Subcutaneous adipose tissue (tissue), 4 donors: ENCODE data around the gene GMDS. TPM values are rescaled to one million over a fixed set of nuclear protein-coding genes. Genes with fewer than 3 reads are reported as not detected.

Experiments
- total RNA-seq, 4 donors: library from RNA; depleted of rRNA; stranded (reverse); fragments of >200 nt; gene quantifications; one replicate each; pipeline ENCODE4 v1.1.0, GENCODE V29; 2016
- TF ChIP-seq, protein P1 (sequence below): fragments of 450-650 bp; IDR thresholded peaks from one replicate; pipeline ENCODE4 v1.5.1; 2016; ENCODE audit warnings: low read depth, mild to moderate bottlenecking, control low read depth, antibody characterized with exemption, moderate library complexity

GMDS gene
- total RNA-seq, 4 donors from 2014 or later = 10.1 to 17.3 (median 13.9) TPM

DNA sequence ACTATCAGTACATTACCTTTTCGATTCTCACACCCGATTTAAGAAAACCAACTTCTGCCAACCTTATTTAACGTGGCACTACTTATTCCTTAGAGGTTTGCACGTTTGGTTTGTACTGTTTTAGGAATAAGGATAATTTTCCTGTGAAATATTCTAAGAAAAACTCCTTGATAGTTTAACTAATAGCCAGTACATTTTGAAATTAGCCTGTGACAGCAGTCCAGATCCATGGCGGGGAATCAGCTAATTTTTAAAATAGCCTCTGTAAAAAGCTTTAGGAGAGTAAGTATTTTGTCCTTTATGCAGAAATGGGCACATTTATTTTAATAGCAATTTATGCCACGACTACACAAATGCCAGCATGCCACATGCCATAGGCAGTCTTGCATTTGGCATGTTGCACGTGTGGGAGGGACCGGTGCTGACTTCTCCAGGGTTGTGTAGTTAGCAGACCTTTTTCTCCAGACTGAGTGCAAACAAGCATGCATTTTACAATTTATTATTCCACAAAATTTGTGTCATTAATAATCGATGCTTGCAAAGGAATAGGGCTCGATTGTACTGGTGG, 629.5 kb downstream of the GMDS start:
- TF ChIP-seq, protein P1, sequence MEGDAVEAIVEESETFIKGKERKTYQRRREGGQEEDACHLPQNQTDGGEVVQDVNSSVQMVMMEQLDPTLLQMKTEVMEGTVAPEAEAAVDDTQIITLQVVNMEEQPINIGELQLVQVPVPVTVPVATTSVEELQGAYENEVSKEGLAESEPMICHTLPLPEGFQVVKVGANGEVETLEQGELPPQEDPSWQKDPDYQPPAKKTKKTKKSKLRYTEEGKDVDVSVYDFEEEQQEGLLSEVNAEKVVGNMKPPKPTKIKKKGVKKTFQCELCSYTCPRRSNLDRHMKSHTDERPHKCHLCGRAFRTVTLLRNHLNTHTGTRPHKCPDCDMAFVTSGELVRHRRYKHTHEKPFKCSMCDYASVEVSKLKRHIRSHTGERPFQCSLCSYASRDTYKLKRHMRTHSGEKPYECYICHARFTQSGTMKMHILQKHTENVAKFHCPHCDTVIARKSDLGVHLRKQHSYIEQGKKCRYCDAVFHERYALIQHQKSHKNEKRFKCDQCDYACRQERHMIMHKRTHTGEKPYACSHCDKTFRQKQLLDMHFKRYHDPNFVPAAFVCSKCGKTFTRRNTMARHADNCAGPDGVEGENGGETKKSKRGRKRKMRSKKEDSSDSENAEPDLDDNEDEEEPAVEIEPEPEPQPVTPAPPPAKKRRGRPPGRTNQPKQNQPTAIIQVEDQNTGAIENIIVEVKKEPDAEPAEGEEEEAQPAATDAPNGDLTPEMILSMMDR = no peak

DNA sequence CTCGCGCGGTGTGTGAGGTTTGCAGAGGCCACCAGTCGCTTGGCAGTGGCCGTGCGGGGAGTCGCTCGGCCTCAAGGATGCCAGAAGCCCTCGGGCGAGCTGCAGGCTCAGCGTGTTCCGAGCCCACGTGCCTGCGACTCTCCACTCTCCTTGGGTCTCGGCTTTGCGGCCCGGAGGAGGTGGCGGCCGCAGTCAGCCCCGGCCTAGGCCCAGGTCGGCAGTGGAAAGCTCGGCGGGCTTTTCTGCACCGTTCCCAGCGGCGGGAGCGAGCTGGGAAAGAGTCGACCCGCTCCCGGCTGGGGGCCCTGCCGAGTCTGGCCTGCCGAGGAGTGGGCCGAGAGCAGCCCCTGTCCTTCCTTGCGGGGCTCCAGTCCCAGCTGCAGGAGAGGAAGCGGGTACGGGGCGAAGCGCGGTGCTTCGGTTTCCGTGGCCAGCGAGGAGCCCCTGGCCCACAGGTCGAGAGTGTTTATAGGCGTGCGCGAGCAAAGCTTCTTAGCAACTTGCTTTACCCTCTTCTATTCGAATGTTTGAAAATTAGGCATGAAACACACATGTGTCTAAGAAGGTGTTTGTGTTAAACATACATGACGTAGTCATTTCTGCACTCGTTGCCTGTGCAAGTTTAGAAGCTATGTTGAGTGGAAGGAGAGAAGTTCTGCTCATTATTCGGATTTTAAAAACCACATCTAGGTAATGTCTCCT, 630.1 kb downstream of the GMDS start:
- TF ChIP-seq, protein P1 = no peak

DNA sequence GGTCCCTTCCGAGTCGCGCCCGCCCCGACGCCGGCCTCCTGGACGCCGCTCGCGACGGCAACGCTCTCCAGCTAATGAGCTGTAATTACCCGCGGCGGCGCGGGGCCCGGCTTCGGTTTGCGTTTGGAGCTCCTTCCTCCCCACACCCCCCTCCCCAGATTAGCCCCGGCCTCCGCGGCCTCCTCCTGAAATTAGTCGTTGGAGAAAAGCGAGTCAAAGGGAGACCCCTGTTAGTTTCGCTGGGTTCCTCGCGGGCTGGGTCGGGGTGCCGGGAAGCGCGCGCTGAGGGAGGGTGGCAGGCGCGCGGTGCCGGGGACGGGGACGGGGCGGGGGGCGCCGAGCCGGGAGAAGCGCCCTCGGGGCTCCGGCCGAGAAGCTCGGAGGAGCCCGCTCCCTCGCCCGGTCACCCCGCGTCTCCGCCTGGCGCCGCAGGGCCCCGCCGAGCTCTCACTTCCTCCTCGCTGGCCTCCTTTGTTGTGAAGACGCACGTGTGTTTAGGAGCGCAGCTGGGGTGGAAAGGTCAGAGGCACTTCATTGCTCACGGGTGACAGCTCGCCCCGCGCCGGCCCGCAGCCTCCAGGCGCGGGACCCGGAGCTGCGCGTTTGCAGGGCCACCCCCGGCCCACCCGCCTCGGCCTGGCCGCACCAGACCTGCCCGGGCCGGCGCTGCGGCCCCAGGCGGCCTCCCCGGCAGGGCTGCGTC, 630.8 kb downstream of the GMDS start:
- TF ChIP-seq, protein P1 = no peak

DNA sequence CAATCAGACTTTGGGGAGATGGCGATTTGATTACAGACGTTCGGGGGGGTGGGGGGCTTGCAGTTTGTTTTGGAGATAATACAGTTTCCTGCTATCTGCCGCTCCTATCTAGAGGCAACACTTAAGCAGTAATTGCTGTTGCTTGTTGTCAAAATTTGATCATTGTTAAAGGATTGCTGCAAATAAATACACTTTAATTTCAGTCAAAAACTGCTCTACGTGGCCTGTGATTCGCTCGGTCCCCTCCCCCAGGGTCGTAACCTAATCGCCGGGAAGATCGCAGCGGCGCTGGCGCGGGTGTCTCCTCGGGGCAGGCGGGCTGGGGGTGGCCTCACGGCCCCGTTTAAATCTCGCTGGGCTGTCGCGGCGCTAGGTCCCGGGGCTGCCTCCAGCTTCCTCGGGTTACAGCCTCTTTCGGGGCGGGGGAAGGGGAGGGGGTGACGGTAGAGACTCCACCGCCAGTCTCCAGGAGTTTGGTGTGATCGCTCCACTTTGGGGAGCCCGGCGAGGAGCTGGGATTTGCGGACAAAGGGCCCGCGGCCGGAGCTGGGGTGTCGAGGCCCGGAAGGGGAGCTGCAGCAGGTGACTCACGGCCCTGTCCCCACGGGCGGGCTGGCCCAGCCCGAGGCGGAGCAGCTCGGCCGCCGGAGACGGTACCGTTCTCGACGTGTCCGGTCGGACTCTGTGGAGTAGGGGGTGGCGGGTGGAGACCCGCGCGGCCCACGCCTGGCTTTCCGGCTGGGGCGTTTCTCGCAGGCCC, 631.5 kb downstream of the GMDS start:
- TF ChIP-seq, protein P1 = no peak

DNA sequence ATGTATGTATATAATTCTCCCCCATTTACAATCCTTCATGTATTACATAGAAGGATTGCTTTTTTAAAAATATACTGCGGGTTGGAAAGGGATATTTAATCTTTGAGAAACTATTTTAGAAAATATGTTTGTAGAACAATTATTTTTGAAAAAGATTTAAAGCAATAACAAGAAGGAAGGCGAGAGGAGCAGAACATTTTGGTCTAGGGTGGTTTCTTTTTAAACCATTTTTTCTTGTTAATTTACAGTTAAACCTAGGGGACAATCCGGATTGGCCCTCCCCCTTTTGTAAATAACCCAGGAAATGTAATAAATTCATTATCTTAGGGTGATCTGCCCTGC, 632.1 kb downstream of the GMDS start:
- TF ChIP-seq, protein P1 = no peak

DNA sequence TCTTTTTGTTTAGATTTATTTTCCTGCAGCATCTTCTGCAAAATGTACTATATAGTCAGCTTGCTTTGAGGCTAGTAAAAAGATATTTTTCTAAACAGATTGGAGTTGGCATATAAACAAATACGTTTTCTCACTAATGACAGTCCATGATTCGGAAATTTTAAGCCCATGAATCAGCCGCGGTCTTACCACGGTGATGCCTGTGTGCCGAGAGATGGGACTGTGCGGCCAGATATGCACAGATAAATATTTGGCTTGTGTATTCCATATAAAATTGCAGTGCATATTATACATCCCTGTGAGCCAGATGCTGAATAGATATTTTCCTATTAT, 632.5 kb downstream of the GMDS start:
- TF ChIP-seq, protein P1 = no peak
